Skeletal muscle satellite cell (primary cell): ENCODE measurements around the gene CELSR1.
"Not testable (repeated sequence)": the region's sequence is repeated elsewhere in the genome, so short reads cannot be mapped to it uniquely, and the experiment has no call there.

Experiments used
- H3K27me3 ChIP-seq: 2 replicates; pipeline ENCODE4 v1.7.0; 2013; ENCODE audit warnings: low read length; ENCODE audit not compliant: control insufficient read depth, insufficient read depth
- H3K36me3 ChIP-seq: 2 replicates; pipeline ENCODE4 v1.7.0; 2013; ENCODE audit warnings: mild to moderate bottlenecking, control low read depth, low read length; ENCODE audit not compliant: insufficient read depth
- H3K4me1 ChIP-seq: 2 replicates; pipeline ENCODE4 v1.7.0; 2013; ENCODE audit warnings: low read length; ENCODE audit not compliant: control insufficient read depth, insufficient read depth
- H3K4me2 ChIP-seq: 2 replicates; pipeline ENCODE4 v1.7.0; 2013; ENCODE audit warnings: mild to moderate bottlenecking, low read length
- H3K4me3 ChIP-seq: 2 replicates; pipeline ENCODE4 v1.7.0; 2013; ENCODE audit warnings: low read length
- H3K9ac ChIP-seq: 2 replicates; pipeline ENCODE4 v1.7.0; 2013; ENCODE audit warnings: mild to moderate bottlenecking, low read depth, low read length, moderate library complexity
- H3K9me3 ChIP-seq: replicated peaks from 2 replicates; pipeline ENCODE4 v1.7.0; 2013; ENCODE audit warnings: mild to moderate bottlenecking, control low read depth, low read length

Gene CELSR1

GRCh38 chr22:46399251-46400024 lies 138.0 kb downstream of the CELSR1 start:
- Histone ChIP-seq H3K27me3 (peaks cover 22% of the 10 kb centered on the region), H3K9me3 (no peaks in the 10 kb centered on the region), H3K4me2 (no peak overlapping the region), H3K4me3 (no peak overlapping the region), H3K36me3 (no peaks in the 10 kb centered on the region), H3K9ac (no peak overlapping the region), H3K4me1 (no peaks in the 10 kb centered on the region)

DNA sequence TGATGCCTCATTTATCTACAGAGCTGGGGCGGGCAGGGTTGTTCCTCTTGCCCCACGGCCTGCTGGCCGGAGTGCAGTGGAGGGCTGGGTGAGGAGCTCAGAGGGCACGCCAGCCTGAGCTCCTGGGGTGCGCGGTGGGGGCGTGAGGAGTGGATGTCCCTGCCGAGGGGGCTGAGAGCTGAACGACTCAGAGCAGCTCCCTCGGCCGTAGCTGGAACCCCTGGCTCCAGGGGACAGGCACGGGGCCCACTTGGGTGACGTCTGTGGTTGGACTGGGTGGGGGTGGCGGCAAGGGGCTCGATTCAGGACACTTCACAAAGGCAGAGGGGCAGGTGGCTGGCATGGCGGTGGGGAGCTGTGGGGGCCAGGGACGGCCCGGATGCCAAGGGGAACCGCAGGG lies 139.5 kb downstream of the CELSR1 start:
- H3K9ac ChIP-seq: no peak overlapping the region
- no peaks in the 10 kb centered on the region for H3K4me1 ChIP-seq
- H3K27me3 ChIP-seq: peaks cover 29% of the 10 kb centered on the region
- no peaks in the 10 kb centered on the region for H3K9me3 ChIP-seq
- no peak overlapping the region for H3K4me3 ChIP-seq
- H3K4me2 ChIP-seq: no peak overlapping the region
- no peaks in the 10 kb centered on the region for H3K36me3 ChIP-seq

- Histone ChIP-seq H3K4me3 (no peak overlapping the region), H3K36me3 (no peaks in the 10 kb centered on the region), H3K4me2 (no peak overlapping the region), H3K27me3 (peaks cover 30% of the 10 kb centered on the region), H3K9me3 (no peaks in the 10 kb centered on the region), H3K4me1 (no peaks in the 10 kb centered on the region), H3K9ac (no peak overlapping the region)
Measured at GRCh38 chr22:46397514-46397913, 139.9 kb downstream of the CELSR1 start.

DNA sequence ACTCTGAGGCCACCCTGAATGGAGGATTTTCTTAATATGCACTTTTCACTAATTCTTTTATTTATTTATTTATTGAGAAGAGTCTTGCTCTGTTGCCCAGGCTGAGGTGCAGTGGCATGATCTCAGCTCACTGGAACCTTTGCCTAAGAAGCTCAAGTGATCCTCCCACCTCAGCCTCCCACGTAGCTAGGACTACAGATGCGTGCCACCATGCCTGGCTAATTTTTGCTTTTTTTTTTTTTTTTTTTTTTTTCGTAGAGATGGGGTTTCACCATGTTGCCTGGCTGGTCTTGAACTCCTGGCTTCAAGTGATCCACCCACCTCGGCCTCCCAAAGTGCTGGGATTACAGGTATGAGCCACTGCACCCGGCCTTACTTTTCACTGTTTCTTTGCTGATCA lies 140.4 kb downstream of the CELSR1 start:
- H3K4me2 ChIP-seq, H3K4me3 ChIP-seq, H3K9me3 ChIP-seq, H3K9ac ChIP-seq, H3K4me1 ChIP-seq, H3K36me3 ChIP-seq: not testable (repeated sequence)
- H3K27me3 ChIP-seq: peaks cover 30% of the 10 kb centered on the region

DNA sequence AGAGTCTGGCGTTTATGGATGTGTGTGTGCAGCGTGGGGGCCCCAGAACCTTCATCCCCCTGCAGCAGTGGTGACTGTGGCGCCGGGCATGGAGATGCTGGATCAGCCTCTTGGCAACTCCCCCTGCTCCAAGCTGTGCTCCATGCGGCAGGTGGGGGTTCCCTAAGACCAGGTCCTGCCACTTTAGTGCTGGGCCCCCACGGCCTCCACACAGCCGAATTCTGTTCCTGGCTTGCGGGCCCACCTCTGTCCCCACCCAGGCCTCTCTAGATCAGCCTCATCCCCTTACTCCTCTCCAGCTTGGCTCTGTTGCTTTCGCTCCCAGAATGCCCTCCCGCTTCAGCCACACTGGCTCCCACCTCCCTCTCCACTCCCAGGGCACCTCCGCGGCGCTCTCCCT lies 142.3 kb downstream of the CELSR1 start:
- no peaks in the 10 kb centered on the region for H3K36me3 ChIP-seq
- H3K27me3 ChIP-seq: peaks cover 17% of the 10 kb centered on the region
- H3K9ac ChIP-seq: no peak overlapping the region
- no peaks in the 10 kb centered on the region for H3K9me3 ChIP-seq
- H3K4me2 ChIP-seq: no peak overlapping the region
- peaks cover 8% of the 10 kb centered on the region for H3K4me1 ChIP-seq
- no peak overlapping the region for H3K4me3 ChIP-seq

DNA sequence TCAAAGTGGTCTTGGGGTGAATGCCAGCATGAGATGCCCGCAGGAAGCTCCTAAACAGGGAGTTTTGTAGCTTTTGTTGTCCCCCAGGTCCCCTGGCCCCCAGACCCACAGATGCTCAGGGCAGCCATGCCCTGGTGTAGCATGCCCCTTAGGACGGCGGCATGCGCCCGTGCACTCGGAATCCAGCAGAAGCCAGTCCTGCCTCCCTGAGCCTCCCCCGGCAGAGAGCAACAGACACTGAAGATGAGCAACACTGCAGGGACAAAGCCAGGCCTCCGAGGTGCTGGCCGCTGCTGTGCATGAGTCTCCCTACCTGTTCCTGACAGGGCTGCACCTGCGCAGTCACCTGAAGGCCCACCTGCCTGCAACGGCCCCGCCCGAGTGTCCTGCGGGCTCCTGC lies 142.8 kb downstream of the CELSR1 start:
- H3K4me3 ChIP-seq: no peak overlapping the region
- peaks cover 17% of the 10 kb centered on the region for H3K27me3 ChIP-seq
- peaks cover 9% of the 10 kb centered on the region for H3K4me1 ChIP-seq
- H3K36me3 ChIP-seq: no peaks in the 10 kb centered on the region
- H3K4me2 ChIP-seq: no peak overlapping the region
- H3K9me3 ChIP-seq: no peaks in the 10 kb centered on the region
- no peak overlapping the region for H3K9ac ChIP-seq

DNA sequence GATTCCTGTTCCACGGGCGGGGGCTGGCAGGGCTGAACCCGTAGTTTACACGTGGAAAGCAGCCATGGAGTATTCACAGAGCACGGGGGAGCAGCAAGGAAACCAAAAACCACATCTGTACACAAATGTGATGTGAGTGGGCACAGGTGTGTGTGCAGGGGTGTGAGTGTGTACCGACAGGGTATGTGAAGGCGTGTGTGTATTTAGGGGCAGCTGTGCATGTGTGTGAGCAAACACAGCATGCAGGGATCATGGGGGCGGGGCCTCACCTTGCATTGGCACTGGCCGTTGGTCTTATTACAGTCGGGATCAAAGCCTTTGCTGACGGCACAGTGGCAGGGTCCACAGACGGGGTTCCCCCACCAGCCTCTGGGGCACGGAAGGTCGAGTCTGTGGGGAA lies 143.5 kb downstream of the CELSR1 start:
- H3K9ac ChIP-seq: no peak overlapping the region
- no peaks in the 10 kb centered on the region for H3K36me3 ChIP-seq
- no peaks in the 10 kb centered on the region for H3K9me3 ChIP-seq
- H3K4me2 ChIP-seq: no peak overlapping the region
- no peak overlapping the region for H3K4me3 ChIP-seq
- peaks cover 9% of the 10 kb centered on the region for H3K4me1 ChIP-seq
- H3K27me3 ChIP-seq: peaks cover 17% of the 10 kb centered on the region

GRCh38 chr22:46392137-46392844 lies 145.1 kb downstream of the CELSR1 start:
- H3K9me3 ChIP-seq: no peaks in the 10 kb centered on the region
- no peaks in the 10 kb centered on the region for H3K36me3 ChIP-seq
- H3K4me2 ChIP-seq: no peak overlapping the region
- no peak overlapping the region for H3K4me3 ChIP-seq
- no peak overlapping the region for H3K9ac ChIP-seq
- peaks cover 9% of the 10 kb centered on the region for H3K4me1 ChIP-seq
- H3K27me3 ChIP-seq: peaks cover 20% of the 10 kb centered on the region

DNA sequence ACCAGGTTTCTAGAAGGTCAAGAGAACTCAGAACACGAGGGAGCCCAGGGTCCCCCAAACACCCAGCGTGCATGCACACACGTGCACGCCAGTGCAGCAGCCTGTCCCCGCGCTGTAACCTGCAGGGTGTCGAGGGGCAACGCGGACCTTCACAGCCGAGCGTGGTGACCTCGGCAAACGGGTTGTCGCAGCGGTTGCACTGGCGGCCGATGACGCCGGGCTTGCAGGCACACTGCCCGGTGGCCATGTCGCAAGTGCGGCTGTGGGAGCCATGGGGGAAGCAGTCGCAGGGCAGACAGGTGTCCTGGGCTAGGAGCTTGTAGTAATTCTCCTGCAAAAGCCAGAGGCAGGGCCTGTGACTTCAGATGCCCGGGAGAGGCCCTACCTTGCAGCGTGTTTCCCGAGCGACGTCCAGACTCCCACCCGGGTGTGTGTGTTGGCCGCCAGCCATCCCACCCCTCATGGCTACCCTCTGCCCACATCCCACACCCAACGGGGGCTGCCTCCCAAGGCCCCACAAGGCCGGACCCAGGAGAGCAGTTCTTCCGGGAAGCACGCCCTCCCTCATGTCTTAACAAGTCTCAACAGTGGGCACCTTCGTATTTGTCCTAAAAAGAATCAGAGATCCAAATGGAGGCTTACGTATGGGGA lies 145.8 kb downstream of the CELSR1 start:
- H3K9me3 ChIP-seq: no peaks in the 10 kb centered on the region
- H3K9ac ChIP-seq: peak overlapping the region; percentile 76
- H3K4me3 ChIP-seq: no peak overlapping the region
- peaks cover 9% of the 10 kb centered on the region for H3K4me1 ChIP-seq
- peaks cover 18% of the 10 kb centered on the region for H3K27me3 ChIP-seq
- H3K4me2 ChIP-seq: peak overlapping the region; percentile 98
- no peaks in the 10 kb centered on the region for H3K36me3 ChIP-seq

DNA sequence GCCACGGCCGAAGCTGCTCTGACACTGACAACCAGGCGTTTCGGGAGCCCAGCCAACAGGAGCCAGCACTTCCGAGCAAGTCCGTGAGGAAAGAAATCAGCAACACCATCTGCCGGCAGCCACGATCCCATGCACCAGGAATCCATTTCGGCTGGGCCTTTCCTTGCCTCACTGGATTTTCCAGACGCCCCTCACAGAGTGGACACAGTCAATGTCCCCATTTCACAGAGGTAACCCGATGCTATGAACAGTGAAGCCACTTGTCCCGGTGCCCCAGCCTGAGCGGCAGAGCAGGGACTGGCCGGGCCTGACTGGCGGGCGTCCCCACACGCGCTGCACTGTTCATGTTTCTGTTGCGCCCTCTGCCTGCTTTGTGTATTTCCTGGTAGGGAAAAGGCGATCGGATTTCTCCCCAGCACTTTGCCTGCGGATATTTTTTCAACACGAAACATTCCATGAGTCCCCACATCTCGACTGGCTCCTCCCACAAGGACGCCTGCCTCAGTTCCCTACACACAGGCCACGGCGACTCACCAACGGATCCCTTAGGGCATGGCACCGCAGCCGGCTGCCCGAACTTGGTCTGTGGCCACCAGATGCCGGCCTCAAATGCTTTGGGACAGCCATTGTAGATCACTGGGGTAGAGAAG lies 146.6 kb downstream of the CELSR1 start:
- peak overlapping the region; percentile 76 for H3K9ac ChIP-seq

GRCh38 chr22:46390105-46390651 lies 147.2 kb downstream of the CELSR1 start:
- H3K9me3 ChIP-seq: no peaks in the 10 kb centered on the region
- no peaks in the 10 kb centered on the region for H3K36me3 ChIP-seq
- H3K4me3 ChIP-seq: peak overlapping the region; percentile 66
- H3K9ac ChIP-seq: no peak overlapping the region
- peak overlapping the region; percentile 98 for H3K4me2 ChIP-seq
- peaks cover 22% of the 10 kb centered on the region for H3K27me3 ChIP-seq
- H3K4me1 ChIP-seq: peaks cover 9% of the 10 kb centered on the region

More for the DNA sequence above, 146.6 kb downstream of the CELSR1 start:
- H3K27me3 ChIP-seq: peaks cover 22% of the 10 kb centered on the region
- H3K4me3 ChIP-seq: peak overlapping the region; percentile 66
- H3K36me3 ChIP-seq: no peaks in the 10 kb centered on the region
- H3K4me1 ChIP-seq: peaks cover 9% of the 10 kb centered on the region
- H3K4me2 ChIP-seq: peak overlapping the region; percentile 98
- H3K9me3 ChIP-seq: no peaks in the 10 kb centered on the region
